NCI-H446 treated with DMSO at 0.1 percent for 48 hours (cell line): ENCODE results near the gene DNAJC1.
A peak's percentile ranks its signal among the peaks of the same experiment; 100 is the strongest.
"Not testable (repeated sequence)": the region's sequence is repeated elsewhere in the genome, so short reads cannot be mapped to it uniquely, and the experiment has no call there.

Experiments used
- DNase-seq: peaks from one replicate; lab custom pipeline; 2025; lab: John Stamatoyannopoulos, UW

DNAJC1 gene

GRCh38 chr10:22003177-22003963 lies at the start of gene DNAJC1:
DNAJC1 (minus strand) TSS chr10:22003730; CDS start chr10:22003434, 296 bp downstream.
- peak; percentile 88 for DNase-seq

- DNase-seq: no peak
Measured at GRCh38 chr10:22053048-22053447, 49.5 kb upstream of the DNAJC1 start.

- DNase-seq: no peak
Measured at GRCh38 chr10:22049635-22050034, 46.1 kb upstream of the DNAJC1 start.

GRCh38 chr10:22047812-22048211 lies 44.3 kb upstream of the DNAJC1 start:
- no peak for DNase-seq

- DNase-seq: no peak
Measured at GRCh38 chr10:22043327-22043633, 39.8 kb upstream of the DNAJC1 start.

- DNase-seq: no peak
Measured at GRCh38 chr10:22042557-22043326, 39.2 kb upstream of the DNAJC1 start.

GRCh38 chr10:22034333-22034732 lies 30.8 kb upstream of the DNAJC1 start:
- DNase-seq: no peak

GRCh38 chr10:22032268-22032667 lies 28.7 kb upstream of the DNAJC1 start:
- not testable (repeated sequence) for DNase-seq

GRCh38 chr10:22030421-22030820 lies 26.9 kb upstream of the DNAJC1 start:
- no peak for DNase-seq

GRCh38 chr10:22029445-22030236 lies 26.1 kb upstream of the DNAJC1 start:
- DNase-seq: no peak

GRCh38 chr10:22027364-22028238 lies 24.1 kb upstream of the DNAJC1 start:
- DNase-seq: no peak

- DNase-seq: no peak
Measured at GRCh38 chr10:22026287-22026686, 22.8 kb upstream of the DNAJC1 start.

- no peak for DNase-seq
Measured at GRCh38 chr10:22023508-22023907, 20.0 kb upstream of the DNAJC1 start.

- DNase-seq: peak; percentile 54
Measured at GRCh38 chr10:22022257-22023032, 18.9 kb upstream of the DNAJC1 start.

GRCh38 chr10:22021144-22021543 lies 17.6 kb upstream of the DNAJC1 start:
- not testable (repeated sequence) for DNase-seq

GRCh38 chr10:22017283-22018020 lies 13.9 kb upstream of the DNAJC1 start:
- no peak for DNase-seq

GRCh38 chr10:22016046-22016705 lies 12.6 kb upstream of the DNAJC1 start:
- no peak for DNase-seq

GRCh38 chr10:22010973-22011408 lies 7.5 kb upstream of the DNAJC1 start:
- peak; percentile 32 for DNase-seq

GRCh38 chr10:22010539-22010938 lies 7.0 kb upstream of the DNAJC1 start:
- DNase-seq: no peak
